Pancreas (tissue), 10 donors: ENCODE data around the gene KNTC1. TPM values are rescaled to one million over a fixed set of nuclear protein-coding genes. Genes with fewer than 3 reads are reported as not detected.

Experiments
- ATAC-seq, 4 donors: fragments of 200-7000 bp; cut with Tn5 transposase; one replicate each; pipeline versions ENCODE4 v1.8.0 to v1.9.1; 2020; ENCODE audit warnings: mild to moderate bottlenecking in 4 of 4, moderate library complexity in 4 of 4
- DNase-seq, 6 donors: peaks; one replicate each; pipeline ENCODE4 v3.0.0-alpha.2; 2020
- FAIRE-seq: peaks from 2 replicates; lab custom pipeline; 2012; peaks lifted over from hg19 to GRCh38; lab: Jason Lieb, UNC
- H3K27ac ChIP-seq, 4 donors: fragments of 200-600 bp; sonication (generic); 1 replicate in 3 of 4; 2 replicates in 1 of 4; pipeline versions ENCODE4 v1.5.0 to v1.8.0; 2020
- H3K27me3 ChIP-seq, 4 donors: fragments of 200-600 bp; one replicate each; pipeline ENCODE4 v1.8.0; 2021
- H3K36me3 ChIP-seq, 3 donors: fragments of 200-600 bp; sonication (generic) in 1 of 3; one replicate each; pipeline versions ENCODE4 v1.5.0 to v1.8.0; 2020 to 2021
- H3K4me1 ChIP-seq, 3 donors: fragments of 200-600 bp; one replicate each; pipeline ENCODE4 v1.8.0; 2021
- H3K4me3 ChIP-seq, 4 donors: fragments of 200-600 bp; sonication (generic) in 2 of 4; one replicate each; pipeline versions ENCODE4 v1.5.0 to v1.8.0; 2020 to 2021
- H3K9me3 ChIP-seq, 4 donors: fragments of 200-600 bp; one replicate each; pipeline ENCODE4 v1.8.0; 2021
- WGBS, 2 donors: extraction: QIAGEN DNeasy Blood & Tissue Kit; methylation state at CpG; one replicate each; pipeline ENCODE4 v1.1.7; 2013; 5-methylcytosine and 5-hydroxymethylcytosine counted together
- intact Hi-C, 3 donors: fragments of 100-400 bp; cut with DNase I; formaldehyde crosslinking; loops; one replicate each; pipeline versions ENCODE4 v1.11.1 to v1.14.2; 2022
- polyA plus RNA-seq, 2 donors: library from polyadenylated mRNA; stranded (reverse); fragments of 200-250 nt; gene quantifications; one replicate each; pipeline ENCODE4 v1.2.3, GENCODE V29; 2013
- total RNA-seq, 6 donors: library from RNA; stranded (reverse); fragmentation: NEBNext Ultra II Directional in 4 of 6; extraction: Animal tissue kit (Norgen Biotek cat#: 25700) in 4 of 6; gene quantifications; one replicate each; pipeline versions ENCODE4 v1.2.1 to v1.2.4, GENCODE V29; 2021 to 2023
- TF ChIP-seq, protein P1 (sequence below), 4 donors: fragments of 200-600 bp; sonication (generic) in 3 of 4; IDR thresholded peaks; one replicate each; pipeline versions ENCODE4 v1.5.0 to v1.8.0; 2021; ENCODE audit warnings: antibody characterized with exemption in 4 of 4
- donor health status: healthy with polysubstance abuse.
- donor health status: DM: no; HTN: no; CAD: no; lungs with moderate emphysema.
- donor health status: DM: no; HTN: no; CAD: no.
- donor health status: control.
- donor health status: control.
- donor health status: Bipolar disorder and iron deficiency.
- donor health status: DM: yes; HTN: yes; CAD: no.
- donor health status: DM: no; HTN: no; CAD: no.
- donor health status: DM: no; HTN: no; CAD: no.
- donor health status: DM: yes; HTN: yes; CAD: no.

Gene KNTC1
- total and polyA plus RNA-seq, 8 donors: 2.7 to 10.2 (median 4.9) TPM

DNA sequence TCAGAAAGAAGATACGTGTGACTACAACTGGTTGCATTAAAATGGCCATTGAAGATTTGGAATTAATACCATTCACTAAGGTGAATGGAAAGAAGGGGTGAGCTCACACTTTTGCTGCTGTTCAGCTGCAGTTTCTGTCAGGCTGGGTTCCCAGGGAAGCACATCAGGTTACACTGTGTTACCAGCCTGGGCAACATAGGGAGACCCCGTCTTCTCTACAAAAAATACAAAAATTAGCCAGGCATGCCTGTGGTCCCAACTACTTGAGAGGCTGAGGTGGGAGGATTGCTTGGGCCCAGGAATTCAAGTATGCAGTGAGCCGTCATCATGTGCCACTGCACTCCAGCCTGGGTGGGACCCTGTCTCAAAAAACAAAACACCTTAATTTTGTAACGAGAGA is 13.4 kb upstream of the KNTC1 start:
- TF ChIP-seq, protein P1, sequence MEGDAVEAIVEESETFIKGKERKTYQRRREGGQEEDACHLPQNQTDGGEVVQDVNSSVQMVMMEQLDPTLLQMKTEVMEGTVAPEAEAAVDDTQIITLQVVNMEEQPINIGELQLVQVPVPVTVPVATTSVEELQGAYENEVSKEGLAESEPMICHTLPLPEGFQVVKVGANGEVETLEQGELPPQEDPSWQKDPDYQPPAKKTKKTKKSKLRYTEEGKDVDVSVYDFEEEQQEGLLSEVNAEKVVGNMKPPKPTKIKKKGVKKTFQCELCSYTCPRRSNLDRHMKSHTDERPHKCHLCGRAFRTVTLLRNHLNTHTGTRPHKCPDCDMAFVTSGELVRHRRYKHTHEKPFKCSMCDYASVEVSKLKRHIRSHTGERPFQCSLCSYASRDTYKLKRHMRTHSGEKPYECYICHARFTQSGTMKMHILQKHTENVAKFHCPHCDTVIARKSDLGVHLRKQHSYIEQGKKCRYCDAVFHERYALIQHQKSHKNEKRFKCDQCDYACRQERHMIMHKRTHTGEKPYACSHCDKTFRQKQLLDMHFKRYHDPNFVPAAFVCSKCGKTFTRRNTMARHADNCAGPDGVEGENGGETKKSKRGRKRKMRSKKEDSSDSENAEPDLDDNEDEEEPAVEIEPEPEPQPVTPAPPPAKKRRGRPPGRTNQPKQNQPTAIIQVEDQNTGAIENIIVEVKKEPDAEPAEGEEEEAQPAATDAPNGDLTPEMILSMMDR (IDR thresholded peaks at IDR 0.05): no peak
- no peak for FAIRE-seq
- intact Hi-C loops: no loop called here
- H3K4me1 ChIP-seq: no peaks in the 10 kb centered on the region
- H3K27me3 ChIP-seq: no peaks in the 10 kb centered on the region
- H3K4me3 ChIP-seq: no peak overlapping the region
- peaks cover 8 to 100% (median 79%) of the 10 kb centered on the region in 3 donors for H3K36me3 ChIP-seq
- ATAC-seq: no peak
- no peak overlapping the region for H3K27ac ChIP-seq
- no peak for DNase-seq
- WGBS, 2 donors: 91 to 94% methylated on average over 4 of the region's 4 CpGs
- no peaks in the 10 kb centered on the region for H3K9me3 ChIP-seq

DNA sequence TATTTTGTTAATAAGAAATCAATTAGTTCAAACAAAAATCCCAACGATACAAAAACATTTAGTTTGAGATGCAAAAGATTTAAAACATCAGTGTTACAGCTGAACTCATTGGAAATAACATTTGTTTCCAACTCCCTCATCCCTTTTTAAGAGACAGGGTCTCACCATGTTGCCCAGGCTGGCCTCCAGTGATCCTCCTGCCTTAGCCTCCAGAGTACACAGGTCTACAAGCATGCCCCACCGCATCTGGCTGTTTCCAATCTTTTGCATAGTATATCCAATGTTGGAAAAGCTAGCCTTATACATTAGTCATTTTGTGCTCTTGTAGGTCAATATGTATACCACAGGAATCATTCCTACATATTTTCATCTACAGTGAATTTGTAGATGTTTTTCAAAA is 11.8 kb upstream of the KNTC1 start:
- ATAC-seq (no peak), DNase-seq (no peak), FAIRE-seq (no peak)
- Histone ChIP-seq H3K36me3 (peaks cover 8 to 100% (median 78%) of the 10 kb centered on the region in 3 donors), H3K4me1 (no peaks in the 10 kb centered on the region), H3K9me3 (no peaks in the 10 kb centered on the region), H3K27me3 (no peaks in the 10 kb centered on the region), H3K4me3 (no peak overlapping the region), H3K27ac (no peak overlapping the region)
- intact Hi-C loops: no loop called here
- WGBS, 2 donors: 90 to 92% methylated on average over 2 of the region's 2 CpGs
- TF ChIP-seq, protein P1 (IDR thresholded peaks at IDR 0.05): no peak

DNA sequence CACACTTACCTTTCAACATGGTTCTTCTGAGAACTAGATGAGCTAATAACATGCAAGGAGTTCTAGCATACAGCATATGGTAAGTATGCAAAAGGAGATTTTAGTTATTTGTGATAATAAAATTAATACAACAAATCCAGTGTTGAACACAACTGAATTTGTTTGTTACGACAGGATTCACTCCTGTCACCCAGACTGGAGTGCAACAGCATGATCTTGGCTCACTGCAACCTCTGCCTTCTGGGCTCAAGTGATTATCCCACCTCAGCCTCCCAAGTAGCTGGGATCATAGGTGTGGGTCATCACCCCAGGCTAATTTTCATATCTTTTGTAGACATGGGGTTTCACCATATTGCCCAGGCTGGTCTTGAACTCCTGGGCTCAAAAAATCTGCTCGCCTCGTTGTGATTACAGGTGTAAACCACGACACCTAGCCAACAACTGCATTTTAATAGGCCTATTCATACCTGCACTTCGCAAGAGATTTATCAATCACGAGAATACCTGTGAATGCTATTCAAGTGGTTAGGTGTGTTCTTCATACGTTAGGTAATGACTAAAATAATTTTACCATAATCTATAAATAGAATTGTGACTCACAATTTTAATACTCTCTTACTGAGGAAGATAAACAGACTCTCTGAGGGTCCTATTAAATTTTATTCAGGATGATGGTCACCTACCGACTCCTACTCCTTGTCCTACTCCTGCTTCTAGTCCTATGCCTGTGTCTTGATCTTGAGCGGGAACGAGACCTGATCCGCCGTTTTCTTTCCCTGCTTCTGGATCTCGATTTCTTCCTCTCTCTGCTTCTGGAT is 10.3 kb upstream of the KNTC1 start:
- TF ChIP-seq, protein P1 (IDR thresholded peaks at IDR 0.05): no peak
- WGBS, 2 donors: 88 to 89% methylated on average over 13 of the region's 13 CpGs
- H3K27ac ChIP-seq: no peak overlapping the region
- H3K4me1 ChIP-seq: peaks cover 0 to 1% (median 0%) of the 10 kb centered on the region in 3 donors
- intact Hi-C loops: no loop called here
- DNase-seq (no peak), ATAC-seq (no peak), FAIRE-seq (no peak)
- H3K9me3 ChIP-seq: no peaks in the 10 kb centered on the region
- no peak overlapping the region for H3K4me3 ChIP-seq
- no peaks in the 10 kb centered on the region for H3K27me3 ChIP-seq
- peaks cover 8 to 100% (median 86%) of the 10 kb centered on the region in 3 donors for H3K36me3 ChIP-seq

DNA sequence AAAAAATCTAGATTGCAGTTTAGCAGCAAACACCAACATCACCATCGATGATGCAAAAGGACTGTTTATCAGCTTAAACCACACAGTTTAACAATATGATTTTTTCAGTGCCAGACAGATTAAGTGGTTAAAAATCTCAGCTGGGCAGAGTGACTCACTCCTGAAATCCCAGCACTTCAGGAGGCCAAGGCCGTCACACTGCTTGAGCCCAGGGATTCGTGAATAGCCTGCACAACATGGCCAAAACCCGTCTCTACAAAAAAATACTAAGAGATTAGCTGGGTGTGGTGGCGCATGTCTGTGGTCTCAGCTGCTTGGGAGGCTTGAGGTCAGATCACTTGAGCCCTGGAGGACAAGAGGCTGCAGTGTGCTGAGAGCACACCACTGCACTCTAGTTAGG is 9.2 kb upstream of the KNTC1 start:
- intact Hi-C loops: no loop called here
- H3K36me3 ChIP-seq: peaks cover 8 to 91% (median 81%) of the 10 kb centered on the region in 3 donors
- no peaks in the 10 kb centered on the region for H3K9me3 ChIP-seq
- no peak overlapping the region for H3K4me3 ChIP-seq
- TF ChIP-seq, protein P1 (IDR thresholded peaks at IDR 0.05): no peak
- ATAC-seq (peak in 3 of 4 donors; percentile 40 to 51 (median 44)), FAIRE-seq (no peak), DNase-seq (no peak)
- peaks cover 6 to 12% (median 8%) of the 10 kb centered on the region in 3 donors for H3K4me1 ChIP-seq
- no peak overlapping the region for H3K27ac ChIP-seq
- WGBS, 2 donors: 62 to 69% methylated on average over 5 of the region's 5 CpGs
- H3K27me3 ChIP-seq: no peaks in the 10 kb centered on the region

DNA sequence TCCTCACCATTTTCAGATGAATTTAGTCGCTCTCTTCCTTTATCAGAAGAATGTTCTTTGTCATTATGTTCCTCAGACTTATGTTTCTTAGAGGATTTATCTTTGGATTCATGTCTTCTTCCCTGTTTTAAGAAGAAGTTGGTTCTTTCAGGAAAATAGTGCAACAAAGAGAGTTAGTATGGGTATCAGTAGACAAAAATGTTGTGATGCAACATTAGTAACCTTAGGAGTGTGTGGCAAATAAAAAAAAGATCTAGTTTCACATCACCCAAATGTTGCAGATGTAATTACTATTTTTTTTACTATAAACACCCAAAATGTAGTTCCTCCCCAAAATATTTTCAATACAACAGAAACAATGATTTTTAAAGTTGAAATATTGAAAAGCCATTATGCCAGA is 8.1 kb upstream of the KNTC1 start:
- DNase-seq (no peak), ATAC-seq (no peak), FAIRE-seq (no peak)
- H3K9me3 ChIP-seq: no peaks in the 10 kb centered on the region
- no peaks in the 10 kb centered on the region for H3K27me3 ChIP-seq
- TF ChIP-seq, protein P1 (IDR thresholded peaks at IDR 0.05): no peak
- no peak overlapping the region for H3K27ac ChIP-seq
- intact Hi-C loops: no loop called here
- no peak overlapping the region for H3K4me3 ChIP-seq
- WGBS, 2 donors: 93 to 97% methylated on average over 1 of the region's 1 CpG
- H3K36me3 ChIP-seq: peaks cover 8 to 81% (median 74%) of the 10 kb centered on the region in 3 donors
- H3K4me1 ChIP-seq: peaks cover 16 to 22% (median 18%) of the 10 kb centered on the region in 3 donors
